WERI-Rb-1 (cell line): ENCODE results near the gene STAB1.

Source experiments
- DNase-seq: peaks from one replicate; pipeline ENCODE4 v3.0.0-alpha.2; 2020
- H3K27ac ChIP-seq: fragments of 250-450 bp; sonication (Bioruptor Pico); 2 replicates; pipeline ENCODE4 v1.5.1; 2020; ENCODE audit warnings: mild to moderate bottlenecking, moderate library complexity
- H3K27me3 ChIP-seq: fragments of 250-450 bp; sonication (Bioruptor Pico); 2 replicates; pipeline ENCODE4 v1.5.1; 2021; ENCODE audit warnings: mild to moderate bottlenecking, low read depth, moderate library complexity; ENCODE audit not compliant: insufficient read depth, severe bottlenecking
- H3K36me3 ChIP-seq: fragments of 250-450 bp; sonication (Bioruptor Pico); 2 replicates; pipeline ENCODE4 v1.5.1; 2020; ENCODE audit warnings: mild to moderate bottlenecking, moderate library complexity
- H3K4me3 ChIP-seq: 2 replicates; pipeline ENCODE4 v1.5.1; 2011; ENCODE audit warnings: low read depth, mild to moderate bottlenecking, control low read depth, low read length
- H3K9me3 ChIP-seq: fragments of 250-450 bp; sonication (Bioruptor Pico); 2 replicates; pipeline ENCODE4 v1.5.1; 2021; ENCODE audit warnings: mild to moderate bottlenecking, moderate library complexity; ENCODE audit not compliant: severe bottlenecking
- TF ChIP-seq, protein P1 (sequence below): IDR thresholded peaks from 2 replicates; pipeline ENCODE4 v1.5.1; 2011; ENCODE audit warnings: low read depth, mild to moderate bottlenecking, control low read depth, inconsistent platforms, low read length

Gene STAB1

DNA sequence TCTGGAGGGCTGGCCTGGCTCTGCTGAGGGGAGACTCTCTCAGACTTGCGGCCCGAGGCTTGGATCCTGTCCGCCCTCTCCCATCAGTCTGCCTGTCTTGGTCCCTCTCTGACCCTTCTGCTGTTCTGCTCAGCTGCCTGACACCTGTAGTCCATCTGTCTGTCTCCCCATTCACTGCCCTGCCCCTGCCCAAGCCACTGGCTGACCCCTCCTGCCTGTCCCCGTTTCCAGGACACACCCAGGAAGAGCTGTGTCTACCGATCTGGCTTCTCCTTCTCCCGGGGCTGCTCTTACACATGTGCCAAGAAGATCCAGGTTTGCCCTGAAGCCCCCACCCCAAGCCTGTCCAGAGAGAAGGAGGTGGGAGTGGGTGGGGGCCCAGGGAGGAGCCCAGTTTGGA, 20.1 kb downstream of the STAB1 start:
- H3K9me3 ChIP-seq: no peaks in the 10 kb centered on the region
- DNase-seq: no peak
- no peaks in the 10 kb centered on the region for H3K36me3 ChIP-seq
- H3K27ac ChIP-seq: no peak overlapping the region
- TF ChIP-seq, protein P1, sequence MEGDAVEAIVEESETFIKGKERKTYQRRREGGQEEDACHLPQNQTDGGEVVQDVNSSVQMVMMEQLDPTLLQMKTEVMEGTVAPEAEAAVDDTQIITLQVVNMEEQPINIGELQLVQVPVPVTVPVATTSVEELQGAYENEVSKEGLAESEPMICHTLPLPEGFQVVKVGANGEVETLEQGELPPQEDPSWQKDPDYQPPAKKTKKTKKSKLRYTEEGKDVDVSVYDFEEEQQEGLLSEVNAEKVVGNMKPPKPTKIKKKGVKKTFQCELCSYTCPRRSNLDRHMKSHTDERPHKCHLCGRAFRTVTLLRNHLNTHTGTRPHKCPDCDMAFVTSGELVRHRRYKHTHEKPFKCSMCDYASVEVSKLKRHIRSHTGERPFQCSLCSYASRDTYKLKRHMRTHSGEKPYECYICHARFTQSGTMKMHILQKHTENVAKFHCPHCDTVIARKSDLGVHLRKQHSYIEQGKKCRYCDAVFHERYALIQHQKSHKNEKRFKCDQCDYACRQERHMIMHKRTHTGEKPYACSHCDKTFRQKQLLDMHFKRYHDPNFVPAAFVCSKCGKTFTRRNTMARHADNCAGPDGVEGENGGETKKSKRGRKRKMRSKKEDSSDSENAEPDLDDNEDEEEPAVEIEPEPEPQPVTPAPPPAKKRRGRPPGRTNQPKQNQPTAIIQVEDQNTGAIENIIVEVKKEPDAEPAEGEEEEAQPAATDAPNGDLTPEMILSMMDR: no peak
- no peak overlapping the region for H3K4me3 ChIP-seq
- no peaks in the 10 kb centered on the region for H3K27me3 ChIP-seq

DNA sequence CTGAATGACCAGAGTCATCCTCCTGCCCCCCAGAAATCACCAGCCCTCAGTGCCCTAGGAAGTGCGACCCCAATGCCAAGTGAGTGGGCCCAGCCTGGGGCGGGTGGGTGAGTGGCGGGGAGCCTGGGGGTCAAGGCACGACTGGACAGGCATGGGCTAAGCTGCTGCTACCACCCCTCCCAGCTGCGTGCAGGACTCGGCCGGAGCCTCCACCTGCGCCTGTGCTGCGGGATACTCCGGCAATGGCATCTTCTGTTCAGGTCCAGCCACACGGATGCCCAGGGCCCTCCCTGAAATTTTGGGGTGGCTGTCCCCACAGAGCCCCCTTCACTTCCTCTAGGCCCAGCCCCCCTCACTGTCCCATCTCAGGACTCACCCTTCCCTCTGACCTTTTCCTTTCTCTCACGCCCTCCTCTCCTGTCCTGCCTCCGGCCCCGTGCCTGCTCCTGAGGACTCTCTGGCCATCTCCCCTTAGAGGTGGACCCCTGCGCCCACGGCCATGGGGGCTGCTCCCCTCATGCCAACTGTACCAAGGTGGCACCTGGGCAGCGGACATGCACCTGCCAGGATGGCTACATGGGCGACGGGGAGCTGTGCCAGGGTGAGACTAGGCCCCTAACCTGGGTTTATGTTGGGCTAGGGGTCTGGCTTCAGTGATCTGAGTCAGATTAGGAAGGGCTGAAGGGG, 21.5 kb downstream of the STAB1 start:
- H3K9me3 ChIP-seq: no peaks in the 10 kb centered on the region
- no peak overlapping the region for H3K4me3 ChIP-seq
- no peaks in the 10 kb centered on the region for H3K36me3 ChIP-seq
- H3K27ac ChIP-seq: no peak overlapping the region
- DNase-seq: no peak
- no peaks in the 10 kb centered on the region for H3K27me3 ChIP-seq
- TF ChIP-seq, protein P1: no peak

DNA sequence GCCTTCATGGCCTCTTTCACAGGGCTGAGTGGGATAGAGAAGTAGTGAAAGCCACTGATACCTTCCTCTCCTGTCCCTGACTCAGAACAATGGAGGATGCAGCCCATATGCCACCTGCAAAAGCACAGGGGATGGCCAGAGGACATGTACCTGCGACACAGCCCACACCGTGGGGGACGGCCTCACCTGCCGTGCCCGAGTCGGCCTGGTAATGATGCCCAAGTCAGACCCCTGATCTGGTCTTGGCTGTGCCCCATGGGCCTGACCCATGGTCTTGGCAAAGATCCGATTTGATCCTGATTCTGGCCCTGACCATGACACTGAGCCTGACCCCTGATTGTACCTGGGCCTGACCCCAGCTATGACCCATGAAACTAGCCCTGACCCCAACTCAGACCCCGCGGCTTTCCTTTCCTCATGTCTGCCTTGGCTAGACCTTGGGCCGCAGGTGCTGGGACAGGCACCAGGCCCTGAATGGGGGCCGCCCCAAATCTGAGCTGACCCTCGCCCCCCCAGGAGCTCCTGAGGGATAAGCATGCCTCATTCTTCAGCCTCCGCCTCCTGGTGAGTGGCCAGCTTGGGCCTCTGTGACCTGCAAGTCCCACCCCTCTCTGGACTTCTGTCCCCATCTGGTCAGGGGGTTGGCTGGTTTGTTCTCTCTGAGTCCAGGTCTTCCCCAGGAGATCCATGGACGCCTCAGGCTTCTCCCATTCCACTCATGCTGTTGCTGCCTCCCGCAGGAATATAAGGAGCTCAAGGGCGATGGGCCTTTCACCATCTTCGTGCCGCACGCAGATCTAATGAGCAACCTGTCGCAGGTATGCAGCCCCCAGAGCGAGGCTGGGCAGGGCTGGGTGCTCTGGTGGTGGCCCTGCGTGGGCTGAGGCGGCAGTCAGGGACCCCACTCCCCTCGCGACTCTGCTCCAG, 22.9 kb downstream of the STAB1 start:
- TF ChIP-seq, protein P1: no peak
- H3K27ac ChIP-seq: no peak overlapping the region
- H3K36me3 ChIP-seq: 0 out of 2 replicates have a peak, but pooled peaks cover 5% of the 10 kb centered on the region
- no peak for DNase-seq
- no peaks in the 10 kb centered on the region for H3K9me3 ChIP-seq
- H3K4me3 ChIP-seq: no peak overlapping the region
- no peaks in the 10 kb centered on the region for H3K27me3 ChIP-seq

DNA sequence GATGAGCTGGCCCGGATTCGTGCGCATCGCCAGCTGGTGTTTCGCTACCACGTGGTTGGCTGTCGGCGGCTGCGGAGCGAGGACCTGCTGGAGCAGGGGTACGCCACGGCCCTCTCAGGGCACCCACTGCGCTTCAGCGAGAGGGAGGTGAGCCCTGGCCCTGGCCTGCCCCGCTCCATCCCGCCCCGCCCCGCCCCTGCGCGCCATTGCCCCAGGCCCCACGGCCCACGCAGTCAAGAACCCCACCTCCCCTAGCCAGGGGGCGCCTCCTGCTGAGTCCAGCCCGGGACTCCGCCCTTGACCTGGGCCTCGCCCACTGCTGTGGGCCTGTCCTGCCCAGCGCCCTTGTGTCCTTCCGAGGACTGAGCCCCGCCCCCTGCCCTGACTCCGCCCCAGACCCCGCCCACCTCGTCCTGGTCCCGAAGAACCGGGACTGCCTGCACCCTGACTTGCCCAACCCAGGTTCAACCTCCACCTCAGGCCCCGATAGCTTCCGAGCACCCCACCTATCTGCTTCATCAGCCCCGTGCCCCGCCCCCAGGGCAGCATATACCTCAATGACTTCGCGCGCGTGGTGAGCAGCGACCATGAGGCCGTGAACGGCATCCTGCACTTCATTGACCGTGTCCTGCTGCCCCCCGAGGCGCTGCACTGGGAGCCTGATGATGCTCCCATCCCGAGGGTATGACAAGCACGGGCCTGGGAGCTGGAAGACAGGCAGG, 23.7 kb downstream of the STAB1 start:
- Histone ChIP-seq H3K36me3 (peaks cover 13% of the 10 kb centered on the region), H3K27me3 (no peaks in the 10 kb centered on the region), H3K27ac (no peak overlapping the region), H3K4me3 (no peak overlapping the region), H3K9me3 (no peaks in the 10 kb centered on the region)
- DNase-seq: no peak
- TF ChIP-seq, protein P1: no peak

DNA sequence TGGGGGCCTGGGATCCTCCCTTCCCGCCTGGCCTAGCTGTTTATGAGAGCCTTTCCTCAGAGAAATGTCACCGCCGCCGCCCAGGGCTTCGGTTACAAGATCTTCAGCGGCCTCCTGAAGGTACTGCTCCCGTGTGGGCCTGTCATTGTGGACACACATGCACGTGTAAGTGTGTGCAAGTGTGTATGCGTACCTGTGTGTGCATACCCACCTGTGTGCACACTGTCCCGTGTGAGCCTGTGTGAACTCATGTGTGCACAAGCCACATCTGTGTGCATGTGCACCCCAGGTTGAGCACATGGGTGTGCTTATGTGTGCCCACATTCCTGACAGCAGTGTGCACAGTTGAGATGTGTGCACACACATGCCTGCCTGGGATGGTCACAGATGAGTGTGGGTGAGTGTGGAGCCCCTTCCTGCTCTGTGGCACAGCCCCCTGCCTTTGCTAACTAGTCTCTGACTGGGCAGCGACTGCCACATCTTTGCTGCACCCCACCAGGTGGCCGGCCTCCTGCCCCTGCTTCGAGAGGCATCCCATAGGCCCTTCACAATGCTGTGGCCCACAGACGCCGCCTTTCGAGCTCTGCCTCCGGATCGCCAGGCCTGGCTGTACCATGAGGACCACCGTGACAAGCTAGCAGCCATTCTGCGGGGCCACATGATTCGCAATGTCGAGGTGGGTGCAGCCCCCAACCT, 24.5 kb downstream of the STAB1 start:
- TF ChIP-seq, protein P1: no peak
- no peak overlapping the region for H3K4me3 ChIP-seq
- H3K9me3 ChIP-seq: no peaks in the 10 kb centered on the region
- no peak overlapping the region for H3K27ac ChIP-seq
- peaks cover 20% of the 10 kb centered on the region for H3K36me3 ChIP-seq
- no peaks in the 10 kb centered on the region for H3K27me3 ChIP-seq
- no peak for DNase-seq
